CD14-positive monocyte (primary cell): ENCODE measurements around the gene F9. TPM values are rescaled to one million over a fixed set of nuclear protein-coding genes. Genes with fewer than 3 reads are reported as not detected.

ENCODE experiments used
- DNase-seq, 3 donors: peaks; one replicate each; pipeline ENCODE4 v3.0.0-alpha.2; 2011 to 2022
- H2AFZ ChIP-seq: 2 replicates; pipeline ENCODE4 v1.6.0; 2012; ENCODE audit warnings: mild to moderate bottlenecking, low read depth, low read length, inconsistent platforms; ENCODE audit not compliant: insufficient read depth, poor library complexity, severe bottlenecking
- H3K27ac ChIP-seq, 2 donors: 1 replicate in 1 of 2; 2 replicates in 1 of 2; pipeline ENCODE4 v1.5.1; 2012 to 2013; ENCODE audit warnings: low read length in 2 of 2, control low read depth in 1 of 2, inconsistent platforms in 1 of 2, low read depth in 1 of 2, mild to moderate bottlenecking in 1 of 2
- H3K27me3 ChIP-seq, 2 donors: one replicate each; pipeline versions ENCODE4 v1.6.0 to v1.6.1; 2011 to 2013; ENCODE audit warnings: low read length in 2 of 2; ENCODE audit not compliant: control insufficient read depth in 2 of 2, insufficient read depth in 2 of 2
- H3K36me3 ChIP-seq, 2 donors: replicated peaks in 1 of 2; 1 replicate in 1 of 2; 2 replicates in 1 of 2; pipeline versions ENCODE4 v1.5.1 to v1.6.1; 2012 to 2013; ENCODE audit warnings: low read length in 2 of 2, control low read depth in 1 of 2, inconsistent platforms in 1 of 2, mild to moderate bottlenecking in 1 of 2; ENCODE audit not compliant: insufficient read depth in 2 of 2, control insufficient read depth in 1 of 2
- H3K4me1 ChIP-seq, 2 donors: 1 replicate in 1 of 2; 2 replicates in 1 of 2; pipeline versions ENCODE4 v1.5.1 to v1.6.1; 2012 to 2013; ENCODE audit warnings: low read length in 2 of 2, control low read depth in 1 of 2, inconsistent platforms in 1 of 2, mild to moderate bottlenecking in 1 of 2, moderate library complexity in 1 of 2; ENCODE audit not compliant: insufficient read depth in 2 of 2, control insufficient read depth in 1 of 2
- H3K4me2 ChIP-seq: replicated peaks from 2 replicates; pipeline ENCODE3; 2012; ENCODE audit warnings: low read length, moderate library complexity, mild to moderate bottlenecking; ENCODE audit not compliant: poor library complexity, severe bottlenecking; ENCODE audit errors: extremely low read depth
- H3K4me3 ChIP-seq, 3 experiments: fragments of 200-600 bp in 1 of 3; sonication (generic) in 1 of 3; replicated peaks in 1 of 3; 1 replicate in 2 of 3; 2 replicates in 1 of 3; pipeline ENCODE4 v1.5.1; 2011 to 2013; ENCODE audit warnings: low read length in 3 of 3, mild to moderate bottlenecking in 3 of 3, control low read depth in 2 of 3, low read depth in 2 of 3, inconsistent platforms in 1 of 3, moderate library complexity in 1 of 3
- H3K79me2 ChIP-seq: 2 replicates; pipeline ENCODE4 v1.6.0; 2012; ENCODE audit warnings: mild to moderate bottlenecking, control low read depth, inconsistent platforms, low read length, moderate library complexity; ENCODE audit not compliant: insufficient read depth
- H3K9ac ChIP-seq: 2 replicates; pipeline ENCODE4 v1.6.0; 2017; ENCODE audit warnings: low read length, mild to moderate bottlenecking; ENCODE audit not compliant: insufficient read depth, poor library complexity, severe bottlenecking
- H3K9me3 ChIP-seq, 2 donors: replicated peaks in 1 of 2; 1 replicate in 1 of 2; 2 replicates in 1 of 2; pipeline versions ENCODE4 v1.5.1 to v1.6.1; 2012 to 2013; ENCODE audit warnings: low read length in 2 of 2, control low read depth in 1 of 2; ENCODE audit not compliant: control insufficient read depth in 1 of 2, insufficient read depth in 1 of 2
- H4K20me1 ChIP-seq: 2 replicates; pipeline ENCODE4 v1.6.0; 2012; ENCODE audit warnings: mild to moderate bottlenecking, low read length, control low read depth, moderate library complexity; ENCODE audit not compliant: insufficient read depth
- H3K27ac Mint-ChIP-seq, 7 donors: one replicate each; pipeline ENCODE4 v1.8.0; 2020; ENCODE audit warnings: mild to moderate bottlenecking in 7 of 7, mixed read lengths in 7 of 7, moderate library complexity in 6 of 7, inconsistent platforms in 2 of 7
- H3K27me3 Mint-ChIP-seq, 3 donors: one replicate each; pipeline ENCODE4 v1.8.0; 2021 to 2022; ENCODE audit warnings: low read depth in 3 of 3, mild to moderate bottlenecking in 3 of 3, mixed read lengths in 3 of 3, moderate library complexity in 3 of 3, inconsistent platforms in 1 of 3
- H3K36me3 Mint-ChIP-seq, 2 donors: one replicate each; pipeline ENCODE4 v1.8.0; 2020; ENCODE audit warnings: mixed read lengths in 2 of 2, inconsistent platforms in 1 of 2, mild to moderate bottlenecking in 1 of 2
- H3K4me1 Mint-ChIP-seq: one replicate; pipeline ENCODE4 v1.8.0; 2020; ENCODE audit warnings: mild to moderate bottlenecking, mixed read lengths
- H3K4me3 Mint-ChIP-seq, 2 donors: one replicate each; pipeline ENCODE4 v1.8.0; 2020; ENCODE audit warnings: mild to moderate bottlenecking in 2 of 2, mixed read lengths in 2 of 2, moderate library complexity in 1 of 2
- H3K9me3 Mint-ChIP-seq, 7 donors: one replicate each; pipeline ENCODE4 v1.8.0; 2020 to 2022; ENCODE audit warnings: mixed read lengths in 7 of 7, mild to moderate bottlenecking in 6 of 7, moderate library complexity in 6 of 7, inconsistent platforms in 2 of 7
- CTCF ChIP-seq: fragments of 200-600 bp; IDR thresholded peaks from one replicate; pipeline ENCODE4 v1.8.0; 2022; ENCODE audit warnings: antibody characterized with exemption, mild to moderate bottlenecking
- WGBS: methylation state at CpG from one replicate; pipeline ENCODE4 v1.1.5; 2013; ENCODE audit warnings: missing lambda C conversion rate; ENCODE audit not compliant: insufficient coverage; 5-methylcytosine and 5-hydroxymethylcytosine counted together
- intact Hi-C, 2 donors: fragments of 100-400 bp; cut with micrococcal nuclease; formaldehyde crosslinking; loops; one replicate each; pipeline versions ENCODE4 v1.15.0 to v1.15.1; 2023
- polyA plus RNA-seq, 3 donors: library from polyadenylated mRNA; depleted of rRNA in 1 of 3; unstranded in 2 of 3; stranded (reverse) in 1 of 3; fragments of 300-500 nt in 2 of 3; fragments of >200 nt in 1 of 3; fragmentation: Illumina TruSeq in 2 of 3; gene quantifications; 1 replicate in 2 of 3; 2 replicates in 1 of 3; pipeline ENCODE4 v1.2.3, GENCODE V29; 2012 to 2021

F9 gene
- polyA plus RNA-seq, 3 donors = not detected

DNA sequence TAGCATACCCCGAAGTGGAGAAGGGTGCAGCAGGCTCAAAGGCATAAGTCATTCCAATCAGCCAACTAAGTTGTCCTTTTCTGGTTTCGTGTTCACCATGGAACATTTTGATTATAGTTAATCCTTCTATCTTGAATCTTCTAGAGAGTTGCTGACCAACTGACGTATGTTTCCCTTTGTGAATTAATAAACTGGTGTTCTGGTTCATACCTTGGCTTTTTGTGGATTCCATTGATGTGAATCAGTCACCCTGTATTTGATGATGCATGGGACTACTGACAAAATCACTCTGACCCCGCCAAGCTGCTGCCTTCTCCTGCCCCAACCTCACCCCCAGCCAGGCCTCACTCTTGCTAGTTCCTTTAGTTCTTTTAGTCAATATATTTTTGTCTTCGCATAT, 32.7 kb downstream of the F9 start:
- H3K4me3 ChIP-seq = no peak overlapping the region
- no peak for TF ChIP-seq CTCF
- no peak for DNase-seq
- H3K36me3 Mint-ChIP-seq = no peaks in the 10 kb centered on the region
- no peaks in the 10 kb centered on the region for H3K9me3 Mint-ChIP-seq
- peaks cover 3% of the 10 kb centered on the region for H3K4me1 Mint-ChIP-seq
- WGBS = no CpG with 5 or more reads among the region's 5 CpGs
- H3K36me3 ChIP-seq = no peaks in the 10 kb centered on the region
- intact Hi-C loops = no loop called here
- H3K79me2 ChIP-seq = no peaks in the 10 kb centered on the region
- no peaks in the 10 kb centered on the region for H4K20me1 ChIP-seq
- no peak overlapping the region for H3K27ac Mint-ChIP-seq
- no peak overlapping the region for H3K4me2 ChIP-seq
- no peak overlapping the region for H2AFZ ChIP-seq
- peaks cover 1 to 5% (median 3%) of the 10 kb centered on the region in 3 donors for H3K27me3 Mint-ChIP-seq
- no peak overlapping the region for H3K9ac ChIP-seq
- no peaks in the 10 kb centered on the region for H3K27me3 ChIP-seq
- H3K4me1 ChIP-seq = peaks cover 0 to 2% of the 10 kb centered on the region in 2 donors
- H3K9me3 ChIP-seq = no peaks in the 10 kb centered on the region
- no peak overlapping the region for H3K4me3 Mint-ChIP-seq
- no peak overlapping the region for H3K27ac ChIP-seq

DNA sequence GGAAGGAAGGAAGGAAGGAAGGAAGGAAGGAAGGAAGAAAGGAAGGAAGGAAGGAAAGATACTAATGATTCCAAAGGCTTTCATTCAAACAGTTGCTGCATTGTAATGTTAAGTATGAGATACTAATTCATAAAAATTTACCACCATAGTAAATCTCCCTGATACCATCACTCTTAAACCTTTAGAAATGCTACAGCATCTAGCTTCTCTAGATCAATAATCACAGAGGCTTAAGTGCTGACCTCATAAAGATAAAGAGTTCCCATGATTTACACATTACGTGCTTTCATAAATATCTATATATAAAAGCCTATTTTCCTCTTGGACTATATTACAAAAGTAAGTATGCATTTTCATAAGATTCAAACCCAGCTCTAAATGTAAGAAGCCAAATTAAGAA, 36.4 kb downstream of the F9 start:
- peaks cover 3 to 5% (median 3%) of the 10 kb centered on the region in 3 donors for H3K27me3 Mint-ChIP-seq
- H3K4me1 Mint-ChIP-seq = no peaks in the 10 kb centered on the region
- TF ChIP-seq CTCF = no peak
- no peaks in the 10 kb centered on the region for H3K36me3 Mint-ChIP-seq
- Histone ChIP-seq H3K27ac (no peak overlapping the region), H3K9me3 (no peaks in the 10 kb centered on the region), H3K4me2 (no peak overlapping the region), H4K20me1 (no peaks in the 10 kb centered on the region), H2AFZ (no peak overlapping the region), H3K9ac (no peak overlapping the region), H3K4me1 (no peaks in the 10 kb centered on the region), H3K27me3 (no peaks in the 10 kb centered on the region), H3K4me3 (no peak overlapping the region), H3K36me3 (no peaks in the 10 kb centered on the region), H3K79me2 (no peaks in the 10 kb centered on the region)
- no CpG with 5 or more reads among the region's 1 CpG for WGBS
- no peak for DNase-seq
- H3K27ac Mint-ChIP-seq = no peak overlapping the region
- no peaks in the 10 kb centered on the region for H3K9me3 Mint-ChIP-seq
- intact Hi-C loops = no loop called here
- no peak overlapping the region for H3K4me3 Mint-ChIP-seq
